ENCODE measurements around the gene DGKI. TPM values are rescaled to one million over a fixed set of nuclear protein-coding genes. Genes with fewer than 3 reads are reported as not detected.

DGKI gene
- total RNA-seq, 1 experiment from 2014 or later: 0.41 TPM

DNA sequence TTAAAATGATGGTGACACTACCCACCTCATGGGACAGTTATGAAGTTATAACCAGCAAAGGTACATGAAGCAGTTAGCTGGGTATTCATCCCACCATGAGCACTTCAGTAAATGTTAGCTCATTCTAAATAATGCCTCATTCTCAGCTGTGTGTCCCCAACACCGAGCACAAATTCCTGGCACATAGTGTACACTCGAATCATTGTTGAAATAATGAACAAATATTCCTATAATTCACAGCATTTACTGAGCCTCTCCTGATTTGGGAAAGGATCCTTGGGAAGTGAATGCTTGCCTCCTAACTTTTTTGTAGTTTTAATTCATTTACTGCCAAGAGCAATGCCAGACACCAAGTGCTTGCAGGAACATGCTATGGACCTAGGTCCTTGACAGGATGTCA is 235.2 kb downstream of the DGKI start:
- no peak for DNase-seq
- no peak for TF ChIP-seq EZH2 (IDR thresholded peaks at IDR 0.05; ENCODE audit: low read depth)
- TF ChIP-seq, protein P1, sequence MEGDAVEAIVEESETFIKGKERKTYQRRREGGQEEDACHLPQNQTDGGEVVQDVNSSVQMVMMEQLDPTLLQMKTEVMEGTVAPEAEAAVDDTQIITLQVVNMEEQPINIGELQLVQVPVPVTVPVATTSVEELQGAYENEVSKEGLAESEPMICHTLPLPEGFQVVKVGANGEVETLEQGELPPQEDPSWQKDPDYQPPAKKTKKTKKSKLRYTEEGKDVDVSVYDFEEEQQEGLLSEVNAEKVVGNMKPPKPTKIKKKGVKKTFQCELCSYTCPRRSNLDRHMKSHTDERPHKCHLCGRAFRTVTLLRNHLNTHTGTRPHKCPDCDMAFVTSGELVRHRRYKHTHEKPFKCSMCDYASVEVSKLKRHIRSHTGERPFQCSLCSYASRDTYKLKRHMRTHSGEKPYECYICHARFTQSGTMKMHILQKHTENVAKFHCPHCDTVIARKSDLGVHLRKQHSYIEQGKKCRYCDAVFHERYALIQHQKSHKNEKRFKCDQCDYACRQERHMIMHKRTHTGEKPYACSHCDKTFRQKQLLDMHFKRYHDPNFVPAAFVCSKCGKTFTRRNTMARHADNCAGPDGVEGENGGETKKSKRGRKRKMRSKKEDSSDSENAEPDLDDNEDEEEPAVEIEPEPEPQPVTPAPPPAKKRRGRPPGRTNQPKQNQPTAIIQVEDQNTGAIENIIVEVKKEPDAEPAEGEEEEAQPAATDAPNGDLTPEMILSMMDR (conservative IDR thresholded peaks at IDR 0.05): no peak
- no peaks in the 10 kb centered on the region for H3K36me3 ChIP-seq (ENCODE audit: low read depth)
- no peaks in the 10 kb centered on the region for H3K9me2 ChIP-seq (ENCODE audit: insufficient read depth)
- no peak overlapping the region for H3K4me3 ChIP-seq
- H3K4me2 ChIP-seq: no peak overlapping the region
- no peaks in the 10 kb centered on the region for H4K20me1 ChIP-seq (ENCODE audit: insufficient read depth)
- ChIA-PET POLR2A (ENCODE audit: unreplicated experiment) (no interaction called here), CTCF (no interaction called here)
- no TSS peak for BruUV-seq (replicated peaks)
- H3K27me3 ChIP-seq (ENCODE audit: insufficient read depth, low read depth): peaks cover 73% of the 10 kb centered on the region
- H3K27ac ChIP-seq: no peak overlapping the region
- no peaks in the 10 kb centered on the region for H3K9me3 ChIP-seq (ENCODE audit: insufficient read depth, low read depth)
- H3F3A ChIP-seq (ENCODE audit: insufficient read depth, low read depth): no peaks in the 10 kb centered on the region
- no peaks in the 10 kb centered on the region for H3K4me1 ChIP-seq (replicated peaks; ENCODE audit: insufficient read depth)
- H2AFZ ChIP-seq: no peak overlapping the region
- no peaks in the 10 kb centered on the region for H3K79me2 ChIP-seq (ENCODE audit: low read depth)
- intact Hi-C loops (cut with micrococcal nuclease; ENCODE audit: unreplicated experiment): no loop called here

DNA sequence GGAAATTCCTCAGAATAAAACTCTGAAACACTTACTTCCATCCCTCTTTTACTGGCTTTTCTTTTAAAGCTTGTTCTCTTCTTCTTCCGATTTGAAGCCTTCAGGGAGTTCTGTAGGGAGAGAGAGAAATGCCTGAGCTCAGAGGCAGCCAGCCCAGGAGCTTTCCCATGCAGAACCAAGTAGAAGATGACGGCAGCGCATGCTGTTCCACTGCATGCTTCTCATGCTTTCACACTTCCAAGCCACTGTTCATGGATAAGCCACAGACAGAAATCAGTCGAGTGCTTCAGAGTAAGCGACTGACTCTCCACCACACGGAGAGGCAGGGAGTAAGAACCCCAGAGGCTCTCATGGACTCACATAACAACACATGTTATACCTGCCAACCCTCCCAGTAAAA is 237.3 kb downstream of the DGKI start:
- TF ChIP-seq EZH2 (IDR thresholded peaks at IDR 0.05; ENCODE audit: low read depth): no peak
- TF ChIP-seq, protein P1 (conservative IDR thresholded peaks at IDR 0.05): no peak
- Histone ChIP-seq H3K27me3 (ENCODE audit: insufficient read depth, low read depth) (peaks cover 62% of the 10 kb centered on the region), H3K9me2 (ENCODE audit: insufficient read depth) (no peaks in the 10 kb centered on the region), H3K27ac (no peak overlapping the region), H3K79me2 (ENCODE audit: low read depth) (no peaks in the 10 kb centered on the region), H2AFZ (no peak overlapping the region), H3K4me2 (no peak overlapping the region), H3K36me3 (ENCODE audit: low read depth) (no peaks in the 10 kb centered on the region), H3F3A (ENCODE audit: insufficient read depth, low read depth) (no peaks in the 10 kb centered on the region), H4K20me1 (ENCODE audit: insufficient read depth) (no peaks in the 10 kb centered on the region), H3K4me3 (no peak overlapping the region), H3K4me1 (replicated peaks; ENCODE audit: insufficient read depth) (no peaks in the 10 kb centered on the region), H3K9me3 (ENCODE audit: insufficient read depth, low read depth) (no peaks in the 10 kb centered on the region)
- intact Hi-C loops (cut with micrococcal nuclease; ENCODE audit: unreplicated experiment): no loop called here
- BruUV-seq (replicated peaks): no TSS peak
- ChIA-PET CTCF (no interaction called here), POLR2A (ENCODE audit: unreplicated experiment) (no interaction called here)
- DNase-seq: no peak

DNA sequence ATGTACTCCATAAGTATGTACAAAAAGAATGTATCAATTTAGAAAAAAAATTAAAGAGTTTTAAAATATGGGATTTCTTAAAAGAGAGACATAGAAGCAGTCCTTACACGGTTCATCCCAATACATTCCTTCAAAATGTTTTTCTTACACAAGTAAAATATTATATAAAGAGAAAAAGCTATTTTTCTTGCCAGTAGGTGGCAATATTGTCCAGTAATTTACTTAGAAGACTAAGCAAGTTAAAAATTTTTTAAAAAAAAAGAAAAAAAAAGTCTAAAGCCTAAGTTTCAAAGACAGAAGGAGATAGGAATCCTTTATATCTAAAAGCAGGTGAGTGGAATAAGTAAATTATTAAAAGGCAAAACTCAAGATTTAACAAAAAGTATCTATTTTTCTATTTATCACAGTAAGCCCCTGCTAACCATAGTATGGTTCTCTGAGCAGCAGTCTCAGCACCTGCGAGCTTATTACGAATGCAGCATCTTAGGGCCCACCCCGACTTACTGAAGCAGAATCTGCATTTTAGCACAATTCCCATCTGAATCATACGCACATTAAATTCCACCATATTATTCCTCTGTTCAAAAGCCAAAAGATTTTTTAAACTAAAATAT is 240.6 kb downstream of the DGKI start:
- ChIA-PET POLR2A (ENCODE audit: unreplicated experiment) (no interaction called here), CTCF (interaction anchor here (0.6 to 1.3 kb wide), 3 partner anchors 50 to 628 kb away, joined by 3 to 4 read pairs (median 3); no protein-coding TSS in a partner anchor)
- Histone ChIP-seq H3K27ac (no peak overlapping the region), H3K4me1 (replicated peaks; ENCODE audit: insufficient read depth) (no peaks in the 10 kb centered on the region), H3K36me3 (ENCODE audit: low read depth) (no peaks in the 10 kb centered on the region), H3K4me2 (no peak overlapping the region), H3K9me2 (ENCODE audit: insufficient read depth) (no peaks in the 10 kb centered on the region), H2AFZ (no peak overlapping the region), H3K4me3 (no peak overlapping the region), H3K9me3 (ENCODE audit: insufficient read depth, low read depth) (no peaks in the 10 kb centered on the region), H4K20me1 (ENCODE audit: insufficient read depth) (no peaks in the 10 kb centered on the region), H3F3A (ENCODE audit: insufficient read depth, low read depth) (no peaks in the 10 kb centered on the region), H3K79me2 (ENCODE audit: low read depth) (no peaks in the 10 kb centered on the region), H3K27me3 (ENCODE audit: insufficient read depth, low read depth) (peaks cover 33% of the 10 kb centered on the region)
- TF ChIP-seq, protein P1 (conservative IDR thresholded peaks at IDR 0.05): peak; percentile 83
- no peak for TF ChIP-seq EZH2 (IDR thresholded peaks at IDR 0.05; ENCODE audit: low read depth)
- peak in 1 of 2 experiments; percentile 59 for DNase-seq
- intact Hi-C loops (cut with micrococcal nuclease; ENCODE audit: unreplicated experiment): loop anchor here (1.0 kb wide), 2 partner anchors 293 to 402 kb away; no protein-coding TSS in a partner anchor
- no TSS peak for BruUV-seq (replicated peaks)
